HG03521 (cell line): ENCODE results near the gene DHX57.
A peak's percentile ranks its signal among the peaks of the same experiment; 100 is the strongest.
"Not testable (repeated sequence)": the region's sequence is repeated elsewhere in the genome, so short reads cannot be mapped to it uniquely, and the experiment has no call there.

ENCODE experiments used
- ATAC-seq: cut with Tn5 transposase; IDR thresholded peaks from one replicate; pipeline ENCODE4 v1.9.1; 2021; ENCODE audit warnings: mild to moderate bottlenecking, moderate library complexity; ENCODE audit not compliant: unreplicated experiment

Gene DHX57

GRCh38 chr2:38873763-38874162 is 2.0 kb downstream of the DHX57 start:
- ATAC-seq: no peak

GRCh38 chr2:38871432-38871831 is 4.3 kb downstream of the DHX57 start:
- no peak for ATAC-seq

- no peak for ATAC-seq
These were observed 8.8 kb downstream of the DHX57 start for GRCh38 chr2:38866773-38867443.

DNA sequence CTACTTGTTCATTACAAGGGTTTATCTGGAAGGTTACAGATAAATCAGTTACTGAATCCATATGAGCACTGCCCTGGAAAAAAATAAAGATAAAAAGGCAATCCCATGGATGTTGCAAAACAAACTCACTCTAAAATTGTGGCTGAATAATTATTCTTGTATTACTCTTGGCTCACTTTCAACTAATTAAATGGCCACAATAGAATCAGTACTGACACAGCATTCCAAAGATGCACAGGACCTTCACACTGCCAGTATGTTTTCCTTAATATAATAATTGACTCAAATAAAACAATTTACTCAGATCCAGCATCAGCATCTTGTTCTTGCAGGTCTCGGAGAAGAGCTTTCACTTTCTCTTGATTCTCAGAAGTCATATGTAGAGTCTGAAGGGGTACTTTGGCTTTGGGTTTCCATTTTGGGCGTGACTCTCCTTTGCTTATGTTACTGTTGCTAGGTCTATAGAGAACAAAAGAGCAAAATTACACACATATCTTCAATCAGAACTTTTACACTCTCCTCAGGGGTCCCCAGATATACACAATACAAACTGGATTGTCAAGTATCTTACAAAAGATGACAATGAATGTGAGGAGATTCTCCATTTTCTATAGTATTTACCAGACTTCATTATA is 12.6 kb downstream of the DHX57 start:
- ATAC-seq: peak; percentile 67

DNA sequence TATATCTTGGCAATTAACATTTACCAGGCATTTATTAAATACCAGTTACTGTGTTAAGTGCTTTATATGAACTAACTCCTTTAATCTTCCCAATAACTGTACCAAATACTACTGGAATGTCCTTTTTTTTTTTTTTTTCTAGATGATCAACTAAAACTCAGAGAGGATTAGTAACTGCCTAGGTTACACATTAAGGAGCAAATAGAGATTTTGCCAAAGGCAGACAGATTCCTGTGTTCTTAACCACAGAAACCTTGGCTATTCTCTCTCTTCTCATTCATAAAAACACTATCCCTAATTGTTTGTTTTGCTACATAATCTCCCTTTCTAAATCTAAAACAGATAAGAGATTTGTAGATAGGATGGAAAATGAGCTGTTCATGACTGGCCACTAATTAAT is 13.3 kb downstream of the DHX57 start:
- ATAC-seq: no peak

DNA sequence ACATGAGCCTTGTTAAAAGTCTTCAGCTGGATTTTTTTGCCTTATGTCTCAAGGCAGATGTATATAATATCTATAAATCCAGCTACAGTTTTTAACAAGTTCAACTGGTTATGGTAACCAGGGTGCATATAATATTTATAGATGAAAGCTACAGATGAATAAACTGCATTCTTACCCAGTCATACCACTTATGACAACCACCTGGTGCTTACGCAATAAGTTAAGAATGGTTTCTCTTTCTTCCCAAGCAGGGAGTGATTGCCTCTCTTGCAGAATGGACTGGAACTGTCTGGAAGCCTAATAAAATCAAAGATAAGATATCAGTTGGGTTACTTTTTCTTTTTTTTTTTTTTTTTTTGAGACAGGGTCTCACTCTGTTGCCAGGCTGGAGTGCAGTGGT is 19.6 kb downstream of the DHX57 start:
- ATAC-seq: no peak

DNA sequence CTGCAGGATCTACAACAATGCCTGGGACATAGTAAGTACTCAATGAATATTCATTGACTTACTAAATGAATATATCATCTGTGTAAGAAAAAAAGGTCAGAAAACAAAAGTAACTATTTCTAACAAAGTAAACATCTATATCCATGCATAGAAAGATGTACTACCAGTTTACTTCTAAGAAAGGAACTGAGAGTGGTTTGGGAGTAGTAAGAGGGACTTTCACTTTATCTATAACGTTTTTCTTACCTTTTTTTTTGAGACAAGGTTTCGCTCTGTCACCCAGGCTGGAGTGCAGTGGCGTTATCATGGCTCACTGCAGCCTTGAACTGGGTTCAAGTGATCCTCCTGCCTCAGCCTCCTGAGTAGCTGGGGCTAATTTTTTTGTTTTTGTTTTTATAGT is 25.7 kb downstream of the DHX57 start:
- peak; percentile 75 for ATAC-seq

GRCh38 chr2:38836791-38837190 is 38.9 kb downstream of the DHX57 start:
- no peak for ATAC-seq

- ATAC-seq: peak; percentile 82
These were observed 39.7 kb downstream of the DHX57 start for GRCh38 chr2:38835990-38836389.

- no peak for ATAC-seq
These were observed 40.6 kb downstream of the DHX57 start for GRCh38 chr2:38835015-38835601.

- no peak for ATAC-seq
These were observed 45.1 kb downstream of the DHX57 start for GRCh38 chr2:38830526-38831159.

GRCh38 chr2:38829971-38830370 is 45.8 kb downstream of the DHX57 start:
- no peak for ATAC-seq

GRCh38 chr2:38828460-38828859 is 47.3 kb downstream of the DHX57 start:
- no peak for ATAC-seq

- ATAC-seq: not testable (repeated sequence)
These were observed 48.1 kb downstream of the DHX57 start for GRCh38 chr2:38827539-38828145.

DNA sequence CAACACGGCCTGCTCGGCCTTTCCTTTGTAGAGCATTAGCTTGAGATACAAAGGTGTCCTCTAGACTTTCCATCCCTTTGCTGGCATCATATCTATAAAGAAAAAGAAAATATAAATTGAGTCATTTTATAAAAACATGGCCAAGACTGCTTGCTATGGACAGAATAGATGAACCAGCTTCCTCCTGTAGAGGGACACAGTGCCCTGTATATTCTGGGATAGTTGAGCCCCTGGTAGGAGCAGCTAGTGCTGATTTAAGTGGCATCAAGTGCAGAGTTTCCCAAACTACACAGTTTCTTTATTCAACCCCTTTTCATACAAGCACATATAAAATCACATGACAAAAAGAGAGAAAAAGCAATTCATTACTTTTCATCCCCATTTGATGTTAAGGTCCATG is 49.8 kb downstream of the DHX57 start:
- no peak for ATAC-seq

GRCh38 chr2:38824906-38825305 is 50.8 kb downstream of the DHX57 start:
- no peak for ATAC-seq

DNA sequence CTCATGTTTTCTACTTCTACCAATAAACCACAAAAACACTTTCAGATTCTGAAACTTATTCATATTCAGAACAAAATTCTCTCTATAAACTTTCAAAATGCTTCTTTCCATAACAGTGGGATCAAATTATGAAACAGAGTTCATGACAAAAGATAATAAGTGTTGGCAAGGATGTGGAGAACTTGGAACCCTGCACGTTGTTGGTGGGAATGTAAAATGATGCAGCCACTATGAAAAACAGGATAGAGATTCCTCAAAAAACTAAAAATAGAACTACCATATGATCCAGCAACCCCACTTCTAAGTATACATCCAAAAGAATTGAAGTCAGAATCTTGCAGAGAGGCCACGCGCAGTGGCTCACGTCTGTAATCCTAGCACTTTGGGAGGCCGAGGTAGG is 52.3 kb downstream of the DHX57 start:
- ATAC-seq: no peak

- no peak for ATAC-seq
These were observed 57.2 kb downstream of the DHX57 start for GRCh38 chr2:38818565-38818964.

- ATAC-seq: no peak
These were observed 59.8 kb downstream of the DHX57 start for GRCh38 chr2:38815936-38816335.

DNA sequence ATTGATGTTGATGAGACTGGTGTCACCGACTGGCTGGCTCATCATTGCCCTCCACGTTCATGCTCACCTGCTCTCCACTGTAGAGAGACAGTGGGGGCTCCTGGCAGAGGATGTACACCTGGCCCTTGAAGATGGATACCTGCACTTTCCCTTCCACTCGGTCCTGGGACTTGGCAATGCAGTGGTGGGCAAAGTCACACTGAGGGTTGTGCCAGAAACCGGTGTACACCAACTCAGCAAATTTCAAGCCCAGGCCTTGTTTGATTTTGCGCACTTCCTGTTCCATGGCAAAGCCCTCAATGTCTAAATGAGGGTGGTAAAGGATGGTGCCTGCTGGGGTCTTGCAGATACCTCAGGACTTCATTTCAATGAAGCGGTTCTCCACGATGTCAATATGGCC is 65.2 kb downstream of the DHX57 start:
- no peak for ATAC-seq

GRCh38 chr2:38808677-38809076 is 67.1 kb downstream of the DHX57 start:
- ATAC-seq: no peak

GRCh38 chr2:38806733-38807059 is 69.0 kb downstream of the DHX57 start:
- ATAC-seq: no peak
